ENCODE data around the gene GLI3.

- TF ChIP-seq CTCF (conservative IDR thresholded peaks at IDR 0.05; ENCODE audit: low read length), result no peak
- no peak for TF ChIP-seq EZH2phosphoT487 (IDR thresholded peaks at IDR 0.05; ENCODE audit: borderline replicate concordance)
Observed at GRCh38 chr7:41928781-41929180, 308.2 kb downstream of the GLI3 start.

Measured in Loucy (cell line).